Endothelial cell of umbilical vein (primary cell): ENCODE results near the gene RUNX2. TPM values are rescaled to one million over a fixed set of nuclear protein-coding genes. Genes with fewer than 3 reads are reported as not detected.

ENCODE experiments used
- BruUV-seq: library from RNA; stranded (reverse); fragments of 400-500 nt; replicated peaks from 2 replicates; lab custom pipeline; 2021; lab: Mats Ljungman, UMichigan
- CTCF ChIA-PET: fragments of 300-600, 350-600 bp; sonication (Branson Sonifier 250); formaldehyde crosslinking; loops from one replicate; lab custom pipeline; 2021; ENCODE audit warnings: antibody characterized with exemption, inconsistent platforms; lab: Charles Lee
- POLR2A ChIA-PET: fragments of 300-600, 350-600 bp; sonication (Branson Sonifier 250); formaldehyde crosslinking; loops from one replicate; lab custom pipeline; 2021; ENCODE audit warnings: antibody characterized with exemption, inconsistent platforms; lab: Charles Lee
- DNase-seq: peaks from one replicate; pipeline ENCODE4 v3.0.0-alpha.2; 2011; ENCODE audit warnings: low read depth, low spot score
- FAIRE-seq: peaks from 2 replicates; lab custom pipeline; 2011; peaks lifted over from hg19 to GRCh38; lab: Jason Lieb, UNC
- H2AFZ ChIP-seq: 2 replicates; pipeline ENCODE4 v1.6.0; 2012; ENCODE audit warnings: low read depth, low read length, control low read depth, inconsistent platforms
- H3K27ac ChIP-seq: 2 replicates; pipeline ENCODE4 v1.5.1; 2011; ENCODE audit warnings: low read depth, mild to moderate bottlenecking, control low read depth, low read length, moderate library complexity; ENCODE audit not compliant: insufficient read depth
- H3K27me3 ChIP-seq, 2 experiments: 2 replicates each; pipeline versions ENCODE4 v1.6.0 to v1.6.1; 2011; ENCODE audit warnings: low read length in 2 of 2, mixed read lengths in 1 of 2; ENCODE audit not compliant: control insufficient read depth in 2 of 2, insufficient read depth in 2 of 2
- H3K36me3 ChIP-seq, 2 experiments: 2 replicates in 1 of 2; 3 replicates in 1 of 2; pipeline ENCODE4 v1.5.1; 2011; ENCODE audit warnings: low read length in 2 of 2, mild to moderate bottlenecking in 1 of 2, moderate library complexity in 1 of 2; ENCODE audit not compliant: control insufficient read depth in 2 of 2, insufficient read depth in 2 of 2; ENCODE audit errors: extremely low read depth in 1 of 2
- H3K4me1 ChIP-seq: 3 replicates; pipeline ENCODE4 v1.5.1; 2011; ENCODE audit warnings: mild to moderate bottlenecking, low read length; ENCODE audit not compliant: control insufficient read depth, insufficient read depth; ENCODE audit errors: extremely low read depth
- H3K4me2 ChIP-seq: 2 replicates; pipeline ENCODE4 v1.6.1; 2011; ENCODE audit warnings: low read length, control low read depth, mixed read lengths; ENCODE audit not compliant: insufficient read depth
- H3K4me3 ChIP-seq, 3 experiments: fragments of 200-600 bp in 1 of 3; sonication (generic), shearing (Covaris generic) in 1 of 3; replicated peaks in 1 of 3; 2 replicates each; pipeline ENCODE4 v1.5.1; 2011 to 2016; ENCODE audit warnings: control low read depth in 3 of 3, low read length in 3 of 3, mild to moderate bottlenecking in 2 of 3, inconsistent platforms in 1 of 3, low read depth in 1 of 3, moderate library complexity in 1 of 3; ENCODE audit not compliant: insufficient read depth in 1 of 3
- H3K79me2 ChIP-seq: 2 replicates; pipeline ENCODE4 v1.6.0; 2012; ENCODE audit warnings: low read length, inconsistent platforms; ENCODE audit not compliant: control insufficient read depth, insufficient read depth
- H3K9ac ChIP-seq: replicated peaks from 2 replicates; pipeline ENCODE3; 2011; ENCODE audit warnings: low read length, control low read depth; ENCODE audit not compliant: insufficient read depth; ENCODE audit errors: extremely low read depth
- H3K9me1 ChIP-seq: replicated peaks from 3 replicates; pipeline ENCODE4 v1.6.0; 2011; ENCODE audit warnings: mild to moderate bottlenecking, low read length; ENCODE audit not compliant: control insufficient read depth, insufficient read depth; ENCODE audit errors: extremely low read depth
- H3K9me3 ChIP-seq: replicated peaks from 2 replicates; pipeline ENCODE4 v1.5.1; 2012; ENCODE audit warnings: low read length, inconsistent platforms; ENCODE audit not compliant: control insufficient read depth, insufficient read depth
- H4K20me1 ChIP-seq: replicated peaks from 2 replicates; pipeline ENCODE3; 2011; ENCODE audit warnings: mild to moderate bottlenecking, low read length; ENCODE audit not compliant: control insufficient read depth, insufficient read depth; ENCODE audit errors: extremely low read depth
- EZH2 ChIP-seq: IDR thresholded peaks from 2 replicates; pipeline ENCODE4 v1.6.1; 2012; ENCODE audit warnings: borderline replicate concordance, low read depth, mild to moderate bottlenecking, moderate library complexity, low read length, inconsistent platforms; ENCODE audit not compliant: severe bottlenecking
- FOS ChIP-seq: IDR thresholded peaks from 2 replicates; pipeline ENCODE4 v1.6.1; 2011; ENCODE audit warnings: mild to moderate bottlenecking, low read length, moderate library complexity, borderline replicate concordance; ENCODE audit not compliant: insufficient read depth
- GATA2 ChIP-seq: IDR thresholded peaks from 2 replicates; pipeline ENCODE4 v1.7.0; 2011; ENCODE audit warnings: low read depth, mild to moderate bottlenecking, moderate library complexity, mixed read lengths, low read length; ENCODE audit not compliant: insufficient read length, insufficient read depth
- JUN ChIP-seq: IDR thresholded peaks from 2 replicates; pipeline ENCODE4 v1.6.1; 2011; ENCODE audit warnings: borderline replicate concordance, low read depth; ENCODE audit not compliant: insufficient read length, insufficient read depth
- MYC ChIP-seq: IDR thresholded peaks from one replicate; pipeline ENCODE4 v1.6.1; 2011; ENCODE audit warnings: mild to moderate bottlenecking, low read depth, low read length
- POLR2A ChIP-seq: IDR thresholded peaks from 2 replicates; pipeline ENCODE4 v1.6.1; 2012; ENCODE audit warnings: low read depth, mild to moderate bottlenecking, control low read depth, low read length
- POLR2AphosphoS5 ChIP-seq: IDR thresholded peaks from 2 replicates; pipeline ENCODE4 v1.6.1; 2012; ENCODE audit warnings: low read depth, mild to moderate bottlenecking, control low read depth, low read length, moderate library complexity; ENCODE audit not compliant: insufficient read depth
- dilution Hi-C: fragments of 300-500 bp; cut with MboI; formaldehyde crosslinking; loops from one replicate; pipeline ENCODE4 v1.15.0; 2019; ENCODE audit warnings: low sequenced_read_pairs; ENCODE audit not compliant: extremely low pct_ligation_motif_present
- intact Hi-C: fragments of 100-400 bp; cut with micrococcal nuclease; formaldehyde crosslinking; loops from one replicate; pipeline ENCODE4 v1.10.0; 2022
- polyA plus RNA-seq, 4 experiments: library from polyadenylated mRNA; depleted of rRNA in 3 of 4; stranded (reverse) in 3 of 4; unstranded in 1 of 4; fragments of >200 nt; gene quantifications; 2 replicates each; pipeline versions ENCODE4 v1.2.1 to v1.2.3, GENCODE V29; 2011 to 2012; ENCODE audit warnings: missing spikeins in 1 of 4
- total RNA-seq: library from RNA; stranded (reverse); gene quantifications from 2 replicates; pipeline ENCODE4 v1.2.3, GENCODE V29; 2021
- TF ChIP-seq, protein P1 (sequence below), 2 donors: IDR thresholded peaks; 1 replicate in 1 of 2; 2 replicates in 1 of 2; pipeline ENCODE4 v1.5.1; 2011; ENCODE audit warnings: low read length in 2 of 2, mild to moderate bottlenecking in 2 of 2, moderate library complexity in 2 of 2, control low read depth in 1 of 2, inconsistent platforms in 1 of 2, low read depth in 1 of 2; ENCODE audit not compliant: insufficient read depth in 1 of 2; ENCODE audit errors: extremely low read depth in 1 of 2
- TF ChIP-seq, protein P2 (sequence below): IDR thresholded peaks from 2 replicates; pipeline ENCODE4 v1.6.1; 2011; ENCODE audit not compliant: insufficient read depth, insufficient read length

The RUNX2 gene
- total and polyA plus RNA-seq, 2 donors (not counting 3 experiments of a cell fraction or from before 2014, with no cell fraction given) = 0.06 TPM; not detected in 1

DNA sequence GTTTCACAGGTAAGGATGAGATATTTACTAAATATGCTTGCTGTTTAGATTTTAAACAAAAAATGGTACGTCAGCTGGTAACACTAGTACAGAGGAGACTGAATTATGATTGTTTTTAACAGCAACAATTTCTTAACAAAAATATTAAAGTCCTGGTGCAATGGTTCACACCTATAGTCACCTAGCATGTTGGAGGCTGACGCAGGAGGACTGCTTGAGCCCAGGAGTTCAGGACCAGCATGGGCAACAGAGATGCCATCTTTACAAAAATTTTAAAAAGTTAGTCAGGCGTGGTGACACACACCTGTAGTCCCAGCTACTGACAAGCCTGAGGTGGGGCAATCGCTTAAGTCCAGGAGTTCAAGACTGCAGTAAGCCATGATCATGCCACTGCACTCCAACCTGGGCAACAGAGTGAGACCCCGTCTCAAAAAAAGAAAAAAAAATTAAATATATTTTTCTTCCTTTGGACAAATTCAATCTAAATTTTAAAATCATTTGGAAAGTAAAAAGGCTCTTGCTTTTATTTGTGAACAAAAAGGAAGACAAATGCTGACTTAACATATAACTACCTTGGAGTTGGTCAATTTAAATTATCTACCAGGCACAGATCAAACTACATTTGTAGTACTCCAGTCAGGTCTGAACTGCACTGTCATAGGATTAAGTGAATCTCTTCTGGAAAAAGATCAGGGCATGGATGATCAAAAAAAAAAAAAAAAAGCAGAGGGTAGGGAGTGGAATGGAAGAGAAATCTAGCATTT, 38.2 kb upstream of the RUNX2 start:
- CTCF ChIA-PET = interaction anchor here (0.8 kb wide), 1 partner anchor 19 kb away, joined by 3 read pairs; no protein-coding TSS in a partner anchor
- no peak for DNase-seq

More for the DNA sequence above, 38.2 kb upstream of the RUNX2 start:
- no peaks in the 10 kb centered on the region for H3K9me3 ChIP-seq
- H3K36me3 ChIP-seq = no peaks in the 10 kb centered on the region
- dilution Hi-C loops (no loop called here), intact Hi-C loops (no loop called here)
- H3K27ac ChIP-seq = no peak overlapping the region
- H3K79me2 ChIP-seq = no peaks in the 10 kb centered on the region
- TF ChIP-seq, protein P1, sequence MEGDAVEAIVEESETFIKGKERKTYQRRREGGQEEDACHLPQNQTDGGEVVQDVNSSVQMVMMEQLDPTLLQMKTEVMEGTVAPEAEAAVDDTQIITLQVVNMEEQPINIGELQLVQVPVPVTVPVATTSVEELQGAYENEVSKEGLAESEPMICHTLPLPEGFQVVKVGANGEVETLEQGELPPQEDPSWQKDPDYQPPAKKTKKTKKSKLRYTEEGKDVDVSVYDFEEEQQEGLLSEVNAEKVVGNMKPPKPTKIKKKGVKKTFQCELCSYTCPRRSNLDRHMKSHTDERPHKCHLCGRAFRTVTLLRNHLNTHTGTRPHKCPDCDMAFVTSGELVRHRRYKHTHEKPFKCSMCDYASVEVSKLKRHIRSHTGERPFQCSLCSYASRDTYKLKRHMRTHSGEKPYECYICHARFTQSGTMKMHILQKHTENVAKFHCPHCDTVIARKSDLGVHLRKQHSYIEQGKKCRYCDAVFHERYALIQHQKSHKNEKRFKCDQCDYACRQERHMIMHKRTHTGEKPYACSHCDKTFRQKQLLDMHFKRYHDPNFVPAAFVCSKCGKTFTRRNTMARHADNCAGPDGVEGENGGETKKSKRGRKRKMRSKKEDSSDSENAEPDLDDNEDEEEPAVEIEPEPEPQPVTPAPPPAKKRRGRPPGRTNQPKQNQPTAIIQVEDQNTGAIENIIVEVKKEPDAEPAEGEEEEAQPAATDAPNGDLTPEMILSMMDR (IDR thresholded peaks at IDR 0.05; ENCODE audit: extremely low read depth in 1 of 2, insufficient read depth in 1 of 2, low read depth in 1 of 2, low read length in 2 of 2) = no peak
- TF ChIP-seq GATA2 (no peak), POLR2A (no peak), POLR2AphosphoS5 (no peak), MYC (no peak), JUN (no peak), EZH2 (no peak), FOS (no peak)
- TF ChIP-seq, protein P2, sequence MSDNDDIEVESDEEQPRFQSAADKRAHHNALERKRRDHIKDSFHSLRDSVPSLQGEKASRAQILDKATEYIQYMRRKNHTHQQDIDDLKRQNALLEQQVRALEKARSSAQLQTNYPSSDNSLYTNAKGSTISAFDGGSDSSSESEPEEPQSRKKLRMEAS = no peak
- no peak overlapping the region for H3K4me2 ChIP-seq
- no peaks in the 10 kb centered on the region for H3K27me3 ChIP-seq
- FAIRE-seq = no peak
- POLR2A ChIA-PET = no interaction called here
- no peak overlapping the region for H3K4me3 ChIP-seq
- H4K20me1 ChIP-seq = no peaks in the 10 kb centered on the region
- no peaks in the 10 kb centered on the region for H3K9me1 ChIP-seq
- H3K4me1 ChIP-seq = no peaks in the 10 kb centered on the region
- no peak overlapping the region for H2AFZ ChIP-seq
- H3K9ac ChIP-seq = no peak overlapping the region
- no TSS peak for BruUV-seq
